ENCODE results near the gene PROK1. TPM values are rescaled to one million over a fixed set of nuclear protein-coding genes. Genes with fewer than 3 reads are reported as not detected.

Gene PROK1
- total RNA-seq, 6 experiments from 2014 or later, result not detected

DNA sequence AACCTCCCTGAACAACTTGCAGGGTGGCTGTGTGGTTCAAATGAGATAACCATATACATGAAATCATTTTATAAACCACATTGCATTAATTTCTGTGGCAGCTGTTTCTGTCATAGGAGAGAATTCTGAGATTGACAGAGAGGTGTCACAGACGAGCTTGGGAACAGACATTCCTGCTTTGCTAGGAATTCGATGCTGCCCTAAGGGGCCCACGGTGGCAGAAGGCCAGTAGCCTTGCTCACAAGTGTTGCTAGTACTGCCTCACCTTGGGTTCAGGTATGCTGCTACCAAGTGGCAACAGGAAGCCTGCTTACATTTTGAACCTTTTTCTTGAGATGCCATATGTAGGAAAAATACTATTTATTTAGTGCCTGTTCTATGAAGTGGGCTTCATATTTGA lies 54.6 kb downstream of the PROK1 start:
- no peak overlapping the region for H3K4me3 Mint-ChIP-seq
- H3K4me1 Mint-ChIP-seq (ENCODE audit: low read depth), result no peaks in the 10 kb centered on the region
- H3K9me3 Mint-ChIP-seq, result no peaks in the 10 kb centered on the region
- TF ChIP-seq, protein P1, sequence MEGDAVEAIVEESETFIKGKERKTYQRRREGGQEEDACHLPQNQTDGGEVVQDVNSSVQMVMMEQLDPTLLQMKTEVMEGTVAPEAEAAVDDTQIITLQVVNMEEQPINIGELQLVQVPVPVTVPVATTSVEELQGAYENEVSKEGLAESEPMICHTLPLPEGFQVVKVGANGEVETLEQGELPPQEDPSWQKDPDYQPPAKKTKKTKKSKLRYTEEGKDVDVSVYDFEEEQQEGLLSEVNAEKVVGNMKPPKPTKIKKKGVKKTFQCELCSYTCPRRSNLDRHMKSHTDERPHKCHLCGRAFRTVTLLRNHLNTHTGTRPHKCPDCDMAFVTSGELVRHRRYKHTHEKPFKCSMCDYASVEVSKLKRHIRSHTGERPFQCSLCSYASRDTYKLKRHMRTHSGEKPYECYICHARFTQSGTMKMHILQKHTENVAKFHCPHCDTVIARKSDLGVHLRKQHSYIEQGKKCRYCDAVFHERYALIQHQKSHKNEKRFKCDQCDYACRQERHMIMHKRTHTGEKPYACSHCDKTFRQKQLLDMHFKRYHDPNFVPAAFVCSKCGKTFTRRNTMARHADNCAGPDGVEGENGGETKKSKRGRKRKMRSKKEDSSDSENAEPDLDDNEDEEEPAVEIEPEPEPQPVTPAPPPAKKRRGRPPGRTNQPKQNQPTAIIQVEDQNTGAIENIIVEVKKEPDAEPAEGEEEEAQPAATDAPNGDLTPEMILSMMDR (IDR thresholded peaks at IDR 0.05), result no peak
- H3K27me3 Mint-ChIP-seq (ENCODE audit: insufficient read depth), result peaks cover 40% of the 10 kb centered on the region
- DNase-seq, result no peak
- no peaks in the 10 kb centered on the region for H3K36me3 Mint-ChIP-seq (ENCODE audit: low read depth)
- no peak overlapping the region for H3K27ac Mint-ChIP-seq

DNA sequence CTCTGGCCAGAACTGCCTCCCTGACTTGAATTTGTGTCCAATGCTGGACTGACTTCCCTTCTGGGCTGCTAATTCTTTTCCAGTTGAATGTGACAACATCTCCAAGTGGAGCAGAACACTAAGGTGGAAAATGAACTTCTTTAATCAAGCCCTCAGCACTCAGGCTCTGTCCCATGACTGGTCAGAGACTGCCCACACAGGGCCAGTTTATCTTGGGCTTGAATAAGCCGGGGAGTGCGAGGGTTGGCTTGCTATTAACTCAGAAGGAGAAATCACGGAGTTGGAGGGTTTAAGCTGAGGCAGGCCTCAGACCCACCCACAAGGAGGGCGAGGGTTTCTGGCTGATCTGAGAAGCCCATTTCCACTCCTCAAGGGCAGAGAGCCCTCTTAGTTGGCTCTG lies 55.6 kb downstream of the PROK1 start:
- H3K27ac Mint-ChIP-seq, result no peak overlapping the region
- DNase-seq, result no peak
- no peaks in the 10 kb centered on the region for H3K9me3 Mint-ChIP-seq
- no peak overlapping the region for H3K4me3 Mint-ChIP-seq
- peaks cover 41% of the 10 kb centered on the region for H3K27me3 Mint-ChIP-seq (ENCODE audit: insufficient read depth)
- H3K36me3 Mint-ChIP-seq (ENCODE audit: low read depth), result no peaks in the 10 kb centered on the region
- TF ChIP-seq, protein P1 (IDR thresholded peaks at IDR 0.05), result no peak
- no peaks in the 10 kb centered on the region for H3K4me1 Mint-ChIP-seq (ENCODE audit: low read depth)

Other genes with a start within 250 kb of the PROK1 start
- gene KCNC4, start 240.8 kb upstream of the PROK1 start, total RNA-seq (2021; fragmentation: NEBNext Ultra II Directional; extraction: Animal tissue kit (Norgen Biotek cat#: 25700)), result 10 to 100 TPM in 4 of 6 experiments, 1 to 10 TPM in 2; 8.8 to 22.6 (median 11.2) TPM
- gene RBM15, start 111.8 kb upstream of the PROK1 start, total RNA-seq (2021; fragmentation: NEBNext Ultra II Directional; extraction: Animal tissue kit (Norgen Biotek cat#: 25700)), result 10 to 100 TPM; 16.1 to 18.2 (median 17.3) TPM
- gene SLC16A4, start 60.1 kb upstream of the PROK1 start, total RNA-seq (2021; fragmentation: NEBNext Ultra II Directional; extraction: Animal tissue kit (Norgen Biotek cat#: 25700)), result 10 to 100 TPM; 14.7 to 25.2 (median 21.5) TPM
- gene LAMTOR5, start 43.5 kb upstream of the PROK1 start, total RNA-seq (2021; fragmentation: NEBNext Ultra II Directional; extraction: Animal tissue kit (Norgen Biotek cat#: 25700)), result 100 to 1,000 TPM; 166 to 181 (median 172) TPM
- gene KCNA10, start 68.0 kb downstream of the PROK1 start, total RNA-seq (2021; fragmentation: NEBNext Ultra II Directional; extraction: Animal tissue kit (Norgen Biotek cat#: 25700)), result not detected
- gene KCNA2, start 155.2 kb downstream of the PROK1 start, total RNA-seq (2021; fragmentation: NEBNext Ultra II Directional; extraction: Animal tissue kit (Norgen Biotek cat#: 25700)), result not detected
- gene KCNA3, start 223.8 kb downstream of the PROK1 start, total RNA-seq (2021; fragmentation: NEBNext Ultra II Directional; extraction: Animal tissue kit (Norgen Biotek cat#: 25700)), result not detected

Measured in HFFc6 (cell line).